Measurements from ENCODE around the gene ZDHHC14. TPM values are rescaled to one million over a fixed set of nuclear protein-coding genes. Genes with fewer than 3 reads are reported as not detected.

ZDHHC14 gene
- total and polyA plus RNA-seq, 2 experiments from 2014 or later, result 3.0 to 7.4 TPM

- Histone ChIP-seq H3K27me3 (ENCODE audit: insufficient read depth) (no peaks in the 10 kb centered on the region), H3K79me2 (replicated peaks; ENCODE audit: insufficient read depth) (no peaks in the 10 kb centered on the region), H3K4me3 (no peak overlapping the region), H2AFZ (no peak overlapping the region), H3K27ac (ENCODE audit: low read depth) (no peak overlapping the region), H3K4me2 (no peak overlapping the region), H3K36me3 (ENCODE audit: insufficient read depth) (no peaks in the 10 kb centered on the region), H3K9me2 (ENCODE audit: insufficient read depth) (no peaks in the 10 kb centered on the region), H3K4me1 (ENCODE audit: insufficient read depth) (no peaks in the 10 kb centered on the region), H3F3A (replicated peaks; ENCODE audit: low read depth) (no peaks in the 10 kb centered on the region), H4K20me1 (replicated peaks; ENCODE audit: insufficient read depth) (no peaks in the 10 kb centered on the region)
- Mint-ChIP-seq H3K36me3 (ENCODE audit: low read depth) (no peaks in the 10 kb centered on the region; the same call in 2 of the 3 replicates), H3K4me1 (no peaks in the 10 kb centered on the region; the same call in 2 of the 3 replicates), H3K27ac (no peak overlapping the region), H3K27me3 (ENCODE audit: insufficient read depth, low read depth, poor library complexity) (peaks cover 12% of the 10 kb centered on the region), H3K9me3 (no peaks in the 10 kb centered on the region), H3K4me3 (no peak overlapping the region)
- TF ChIP-seq EZH2 (IDR thresholded peaks at IDR 0.05; ENCODE audit: low read depth, unreplicated experiment) (no peak), ZNF114 (CRISPR knock-in tag; IDR thresholded peaks at IDR 0.05) (no peak), ZNF462 (CRISPR knock-in tag; IDR thresholded peaks at IDR 0.05) (no peak), STAT1 (IDR thresholded peaks at IDR 0.05; ENCODE audit: unreplicated experiment) (no peak), NANOG (IDR thresholded peaks at IDR 0.05; ENCODE audit: borderline replicate concordance) (no peak), EZH2phosphoT487 (IDR thresholded peaks at IDR 0.05; ENCODE audit: unreplicated experiment) (no peak), ZNF331 (CRISPR knock-in tag; IDR thresholded peaks at IDR 0.05; ENCODE audit: low read depth) (no peak), CTCF (conservative IDR thresholded peaks at IDR 0.05; ENCODE audit: low read depth in 2 of 2) (no peak), JUNB (IDR thresholded peaks at IDR 0.05; ENCODE audit: unreplicated experiment) (no peak), CREB1 (CRISPR knock-in tag; IDR thresholded peaks at IDR 0.05; ENCODE audit: low read depth) (no peak), POLR2AphosphoS5 (IDR thresholded peaks at IDR 0.05; ENCODE audit: low read depth) (no peak), REST (IDR thresholded peaks at IDR 0.05; ENCODE audit: unreplicated experiment) (no peak)
- TF ChIP-seq, protein P1, sequence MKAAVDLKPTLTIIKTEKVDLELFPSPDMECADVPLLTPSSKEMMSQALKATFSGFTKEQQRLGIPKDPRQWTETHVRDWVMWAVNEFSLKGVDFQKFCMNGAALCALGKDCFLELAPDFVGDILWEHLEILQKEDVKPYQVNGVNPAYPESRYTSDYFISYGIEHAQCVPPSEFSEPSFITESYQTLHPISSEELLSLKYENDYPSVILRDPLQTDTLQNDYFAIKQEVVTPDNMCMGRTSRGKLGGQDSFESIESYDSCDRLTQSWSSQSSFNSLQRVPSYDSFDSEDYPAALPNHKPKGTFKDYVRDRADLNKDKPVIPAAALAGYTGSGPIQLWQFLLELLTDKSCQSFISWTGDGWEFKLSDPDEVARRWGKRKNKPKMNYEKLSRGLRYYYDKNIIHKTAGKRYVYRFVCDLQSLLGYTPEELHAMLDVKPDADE (IDR thresholded peaks at IDR 0.05), result no peak
- DNase-seq (ENCODE audit: low spot score), result no peak
- no peak for ATAC-seq
Observed at GRCh38 chr6:157641837-157642236, 260.8 kb downstream of the ZDHHC14 start.
